Measurements from ENCODE around the gene CXCR5. TPM values are rescaled to one million over a fixed set of nuclear protein-coding genes. Genes with fewer than 3 reads are reported as not detected.

The CXCR5 gene
- polyA plus RNA-seq, 1 donor (not counting 4 experiments of a cell fraction or from before 2014, with no cell fraction given): not detected

- Histone ChIP-seq H4K20me1 (ENCODE audit: control insufficient read depth, extremely low read depth, insufficient read depth, low read length) (no peaks in the 10 kb centered on the region), H3K4me1 (ENCODE audit: control insufficient read depth, extremely low read depth, insufficient read depth, low read length) (peaks cover 6% of the 10 kb centered on the region), H3K36me3 (ENCODE audit: control insufficient read depth in 2 of 2, extremely low read depth in 1 of 2, insufficient read depth in 2 of 2, low read length in 2 of 2) (no peaks in the 10 kb centered on the region), H3K9ac (ENCODE audit: control insufficient read depth, extremely low read depth, insufficient read depth, low read length) (no peak overlapping the region), H3K27ac (ENCODE audit: control insufficient read depth, insufficient read depth, low read length) (no peak overlapping the region), H3K79me2 (ENCODE audit: control insufficient read depth, insufficient read depth, low read length) (no peaks in the 10 kb centered on the region), H3K4me2 (ENCODE audit: control insufficient read depth, extremely low read depth, insufficient read depth, low read depth, low read length) (no peak overlapping the region), H3K27me3 (ENCODE audit: control insufficient read depth, extremely low read depth, insufficient read depth, low read length) (peaks cover 5% of the 10 kb centered on the region), H3K9me1 (ENCODE audit: control insufficient read depth, extremely low read depth, insufficient read depth, low read length) (peaks cover 2% of the 10 kb centered on the region), H3K4me3 (ENCODE audit: control insufficient read depth in 2 of 3, extremely low read depth in 1 of 3, insufficient read depth in 2 of 3, low read depth in 1 of 3, low read length in 3 of 3) (no peak overlapping the region), H2AFZ (ENCODE audit: control insufficient read depth, low read length) (no peak overlapping the region), H3K9me3 (ENCODE audit: control insufficient read depth, low read depth, low read length) (no peaks in the 10 kb centered on the region)
- FAIRE-seq: no peak
- no peak for DNase-seq (ENCODE audit: low read depth, low spot score)
- dilution Hi-C loops (cut with MboI; ENCODE audit: extremely low pct_ligation_motif_present, low sequenced_read_pairs): no loop called here
- TF ChIP-seq CTCF (optimal IDR thresholded peaks at IDR 0.05 in 1 of 3, IDR thresholded peaks at IDR 0.05 in 1 of 3, conservative IDR thresholded peaks at IDR 0.05 in 1 of 3; ENCODE audit: extremely low read depth in 1 of 3, insufficient read depth in 2 of 3, low read length in 3 of 3) (no peak), EZH2 (IDR thresholded peaks at IDR 0.05; ENCODE audit: low read length) (no peak)
These were observed 9.9 kb upstream of the CXCR5 start for GRCh38 chr11:118873804-118874203.

GRCh38 chr11:118876286-118876685, 7.4 kb upstream of the CXCR5 start:
- Histone ChIP-seq H3K9me3 (ENCODE audit: control insufficient read depth, low read depth, low read length) (no peaks in the 10 kb centered on the region), H3K9ac (ENCODE audit: control insufficient read depth, extremely low read depth, insufficient read depth, low read length) (no peak overlapping the region), H2AFZ (ENCODE audit: control insufficient read depth, low read length) (no peak overlapping the region), H4K20me1 (ENCODE audit: control insufficient read depth, extremely low read depth, insufficient read depth, low read length) (no peaks in the 10 kb centered on the region), H3K4me3 (ENCODE audit: control insufficient read depth in 2 of 3, extremely low read depth in 1 of 3, insufficient read depth in 2 of 3, low read depth in 1 of 3, low read length in 3 of 3) (no peak overlapping the region), H3K4me2 (ENCODE audit: control insufficient read depth, extremely low read depth, insufficient read depth, low read depth, low read length) (no peak overlapping the region), H3K4me1 (ENCODE audit: control insufficient read depth, extremely low read depth, insufficient read depth, low read length) (peaks cover 6% of the 10 kb centered on the region), H3K36me3 (ENCODE audit: control insufficient read depth in 2 of 2, extremely low read depth in 1 of 2, insufficient read depth in 2 of 2, low read length in 2 of 2) (no peaks in the 10 kb centered on the region), H3K9me1 (ENCODE audit: control insufficient read depth, extremely low read depth, insufficient read depth, low read length) (peaks cover 2% of the 10 kb centered on the region), H3K27ac (ENCODE audit: control insufficient read depth, insufficient read depth, low read length) (no peak overlapping the region), H3K27me3 (ENCODE audit: control insufficient read depth, extremely low read depth, insufficient read depth, low read length) (no peaks in the 10 kb centered on the region), H3K79me2 (ENCODE audit: control insufficient read depth, insufficient read depth, low read length) (no peaks in the 10 kb centered on the region)
- TF ChIP-seq EZH2 (IDR thresholded peaks at IDR 0.05; ENCODE audit: low read length): no peak
- TF ChIP-seq CTCF (optimal IDR thresholded peaks at IDR 0.05 in 1 of 3, IDR thresholded peaks at IDR 0.05 in 1 of 3, conservative IDR thresholded peaks at IDR 0.05 in 1 of 3; ENCODE audit: extremely low read depth in 1 of 3, insufficient read depth in 2 of 3, low read length in 3 of 3): no peak
- dilution Hi-C loops (cut with MboI; ENCODE audit: extremely low pct_ligation_motif_present, low sequenced_read_pairs): no loop called here
- DNase-seq (ENCODE audit: low read depth, low spot score) (no peak), FAIRE-seq (no peak)

Data from keratinocyte (primary cell).